GM18520 (cell line): ENCODE measurements around the gene KCNJ1.

ENCODE experiments used
- ATAC-seq: cut with Tn5 transposase; IDR thresholded peaks from one replicate; pipeline ENCODE4 v1.9.1; 2021; ENCODE audit not compliant: unreplicated experiment

KCNJ1 gene

DNA sequence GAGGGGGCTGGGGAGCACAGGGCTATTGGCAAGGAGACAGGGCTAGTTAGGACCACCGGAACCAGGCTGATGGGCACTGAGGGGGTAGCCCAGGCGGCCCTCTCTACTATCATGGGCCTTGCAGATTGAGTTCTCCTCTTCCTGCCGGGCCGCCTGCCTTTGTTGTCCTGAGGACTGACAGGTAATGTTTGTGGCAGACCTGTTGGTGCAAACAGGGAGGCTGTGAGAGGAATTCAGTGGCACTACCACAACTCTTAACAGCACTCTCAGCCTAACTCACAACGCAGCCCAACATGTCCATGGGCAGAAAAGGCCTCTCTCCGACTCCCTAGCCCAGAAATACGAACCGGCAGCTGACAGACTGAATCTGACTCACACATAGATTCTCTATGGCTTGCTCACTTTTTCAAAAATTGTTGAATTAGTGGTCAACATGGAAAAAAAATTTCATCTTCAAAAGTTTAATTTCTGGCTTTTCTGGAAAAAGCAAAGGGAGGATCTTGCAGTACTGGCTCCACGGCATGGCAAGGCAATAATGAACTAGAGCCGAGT, 35.5 kb upstream of the KCNJ1 start:
- no peak for ATAC-seq

DNA sequence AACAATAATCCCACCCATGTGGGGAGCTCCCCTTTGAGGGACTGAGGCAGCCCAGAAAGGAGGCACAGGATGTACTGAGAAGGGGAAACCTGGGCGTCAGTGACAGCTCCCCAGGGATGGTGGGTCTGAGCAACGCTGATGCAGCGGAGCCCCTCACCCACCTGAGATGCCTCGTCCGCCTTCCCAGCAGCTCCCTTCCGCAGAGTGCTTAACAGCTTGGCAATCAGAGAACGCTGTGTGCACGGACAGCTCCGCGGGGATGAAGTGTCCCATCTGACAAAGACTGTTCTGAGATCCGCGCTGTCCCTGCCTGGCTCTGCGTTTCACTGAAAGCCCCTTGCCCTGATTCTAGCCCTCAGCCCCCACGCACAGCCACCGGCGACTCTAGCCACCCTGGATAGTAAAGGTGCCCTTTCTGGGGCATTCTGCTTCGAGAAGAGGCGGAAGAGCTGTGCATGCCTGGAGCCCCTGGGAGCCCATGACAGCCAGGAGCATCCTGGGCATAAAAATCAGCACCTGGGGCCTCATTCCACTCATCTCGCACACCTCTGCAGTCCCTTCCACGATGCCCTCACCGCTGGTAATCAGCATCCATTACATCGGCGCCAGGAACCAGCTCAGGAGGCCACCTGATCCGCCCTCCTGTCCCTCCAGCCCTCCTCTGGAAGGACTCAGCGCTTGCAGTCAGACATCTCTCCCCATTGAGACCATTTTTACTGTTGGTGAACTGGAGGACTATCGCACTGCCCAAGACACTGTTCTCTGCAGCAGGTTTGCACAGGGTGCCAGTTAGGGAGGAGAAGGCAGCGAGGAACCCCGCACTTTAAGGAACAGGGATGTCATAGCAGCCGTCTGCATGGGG, 34.8 kb upstream of the KCNJ1 start:
- ATAC-seq = no peak

DNA sequence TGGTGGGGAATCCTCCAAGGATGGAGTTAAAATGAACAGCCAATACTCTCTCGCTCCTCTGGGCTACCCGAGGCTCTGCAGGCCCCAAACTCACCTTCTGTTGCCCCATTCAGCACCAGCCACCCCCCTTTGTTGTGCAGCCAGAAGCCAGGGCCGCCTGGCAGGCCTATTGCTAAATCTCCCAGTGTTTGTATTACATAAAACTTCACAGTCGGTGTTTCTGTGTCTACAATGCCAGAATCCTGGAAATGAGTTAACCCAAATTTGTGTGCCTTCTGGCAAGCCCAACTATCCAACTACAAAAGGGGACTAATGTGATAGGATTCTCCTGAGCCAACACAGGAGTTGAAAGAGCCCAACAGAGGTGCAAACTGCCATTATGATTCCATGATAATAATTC, 33.4 kb upstream of the KCNJ1 start:
- ATAC-seq = no peak

DNA sequence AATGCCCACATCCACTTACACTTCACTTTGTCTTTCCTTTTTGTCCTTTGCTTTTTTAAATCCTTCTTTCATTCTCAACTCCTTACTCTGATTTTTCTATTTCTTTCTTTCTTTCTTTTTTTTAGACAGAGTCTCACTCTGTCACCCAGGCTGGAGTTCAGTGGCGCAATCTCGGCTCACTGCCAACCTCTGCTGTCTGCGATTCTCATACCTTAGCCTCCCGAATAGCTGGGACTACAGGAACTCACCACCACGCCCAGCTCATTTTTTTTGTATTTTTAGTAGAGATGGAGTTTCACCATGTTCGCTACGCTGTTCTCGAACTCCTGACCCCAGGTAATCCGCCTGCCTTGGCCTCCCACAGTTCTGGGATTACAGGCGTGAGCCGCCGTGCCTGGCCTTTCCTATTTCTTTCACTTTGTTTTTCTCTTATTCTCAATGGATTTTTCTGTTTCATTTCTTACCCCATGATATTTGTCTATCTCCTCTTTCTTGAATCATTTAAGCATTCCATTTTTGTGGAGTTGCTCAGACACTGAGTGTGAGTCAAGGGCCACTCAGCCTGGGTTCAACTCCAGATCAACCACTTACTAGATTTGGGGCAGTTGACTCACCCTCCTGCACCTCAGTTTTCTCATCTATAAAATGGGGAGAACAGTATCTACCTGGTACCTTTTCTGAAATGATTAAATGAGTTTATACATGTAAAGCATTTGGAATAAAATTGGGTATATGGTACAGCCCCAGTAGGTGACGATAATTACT, 31.7 kb upstream of the KCNJ1 start:
- ATAC-seq = no peak

DNA sequence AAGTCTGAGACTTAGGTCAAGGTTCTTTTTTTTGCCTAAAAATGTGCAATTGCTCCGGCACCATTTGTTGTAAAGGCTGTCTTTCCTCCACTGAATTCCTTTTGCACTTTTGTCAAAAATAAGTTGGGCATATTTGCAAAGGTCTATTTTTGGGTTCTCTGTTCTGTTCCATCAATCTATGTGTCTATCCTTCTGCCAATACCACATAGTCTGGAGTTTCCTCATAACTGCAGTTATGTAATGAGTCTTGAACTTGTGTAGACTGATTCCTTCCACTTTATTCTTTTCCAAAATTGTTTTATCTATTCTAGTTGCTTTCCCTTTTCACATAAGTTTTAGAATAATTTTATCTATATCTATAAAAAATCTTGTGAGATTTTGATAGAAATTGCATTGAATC, 30.7 kb upstream of the KCNJ1 start:
- ATAC-seq = no peak

DNA sequence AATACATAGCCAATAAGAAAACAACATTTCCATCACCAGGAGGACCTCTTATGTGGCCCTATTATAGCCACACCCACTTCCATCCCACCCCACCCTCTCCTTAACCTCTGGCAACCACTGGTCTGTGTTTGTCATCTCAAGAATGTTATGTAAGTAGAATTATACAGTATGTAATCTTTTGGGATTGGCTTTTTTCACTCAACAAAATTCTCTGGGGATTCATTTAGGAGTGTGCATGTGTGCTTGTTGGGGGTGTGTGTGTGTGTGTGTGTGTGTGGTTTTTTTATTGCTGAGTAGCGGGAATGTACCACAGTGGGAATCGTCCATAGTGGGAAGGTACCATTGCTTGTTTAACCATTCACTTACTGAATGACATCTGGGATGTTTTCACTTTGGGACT, 29.3 kb upstream of the KCNJ1 start:
- ATAC-seq = no peak

DNA sequence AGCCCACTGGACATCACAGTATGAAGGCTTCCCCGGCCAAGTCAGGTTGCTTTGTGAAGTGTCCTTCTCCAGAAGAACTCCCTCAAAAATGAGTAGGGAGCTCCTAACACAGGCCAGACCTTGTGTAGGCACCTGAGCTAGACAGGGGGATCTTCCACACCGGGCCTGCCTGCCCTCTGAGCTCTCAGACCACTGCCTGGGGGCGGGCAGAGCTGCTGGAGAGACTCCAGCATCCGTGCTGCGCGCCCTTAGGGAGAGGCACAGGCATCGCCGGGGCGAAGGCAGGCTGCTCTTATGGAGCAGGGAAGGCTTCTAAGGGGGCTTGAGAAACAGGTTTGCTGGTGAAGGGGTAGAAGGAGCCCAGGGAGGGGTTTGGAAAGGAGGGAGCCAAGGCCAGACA, 28.4 kb upstream of the KCNJ1 start:
- no peak for ATAC-seq

DNA sequence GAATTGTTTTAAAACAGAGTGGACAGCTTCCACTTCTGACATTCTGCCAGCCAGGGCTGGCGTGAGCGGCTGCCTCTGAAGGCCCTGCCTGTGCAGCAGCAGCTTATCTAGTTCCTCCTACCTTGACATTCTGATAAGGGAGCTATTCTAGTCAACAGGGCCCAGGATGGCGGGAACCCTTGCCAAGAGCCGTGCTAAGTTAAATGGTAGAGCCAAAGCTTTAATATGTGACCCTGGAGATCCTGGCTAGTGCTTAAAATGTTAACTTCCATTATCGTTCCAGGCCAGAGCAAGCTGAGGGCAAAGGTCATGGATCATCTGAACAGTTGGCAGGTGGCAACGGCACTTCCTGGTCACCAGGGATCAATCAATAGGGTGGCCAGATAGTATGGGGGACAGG, 27.6 kb upstream of the KCNJ1 start:
- ATAC-seq = no peak

DNA sequence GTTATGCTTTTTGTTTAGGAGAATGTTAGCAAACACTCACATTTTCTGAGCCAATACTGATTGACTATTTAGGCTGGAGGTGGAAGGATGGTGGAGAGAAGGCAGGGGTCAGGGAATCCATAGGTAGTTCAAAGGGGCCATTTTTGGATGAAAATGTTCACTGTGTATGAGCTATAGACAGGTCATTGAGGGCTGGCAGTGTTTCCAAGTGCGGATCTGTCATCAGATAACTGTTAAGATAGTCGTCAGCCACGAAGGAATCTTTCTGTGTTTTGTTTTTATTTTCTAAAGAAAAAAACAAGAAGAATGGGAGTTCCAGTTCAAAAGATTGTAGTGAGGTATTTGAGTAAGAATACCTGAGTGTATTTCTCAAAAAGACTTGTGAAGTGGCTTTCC, 27.2 kb upstream of the KCNJ1 start:
- no peak for ATAC-seq

DNA sequence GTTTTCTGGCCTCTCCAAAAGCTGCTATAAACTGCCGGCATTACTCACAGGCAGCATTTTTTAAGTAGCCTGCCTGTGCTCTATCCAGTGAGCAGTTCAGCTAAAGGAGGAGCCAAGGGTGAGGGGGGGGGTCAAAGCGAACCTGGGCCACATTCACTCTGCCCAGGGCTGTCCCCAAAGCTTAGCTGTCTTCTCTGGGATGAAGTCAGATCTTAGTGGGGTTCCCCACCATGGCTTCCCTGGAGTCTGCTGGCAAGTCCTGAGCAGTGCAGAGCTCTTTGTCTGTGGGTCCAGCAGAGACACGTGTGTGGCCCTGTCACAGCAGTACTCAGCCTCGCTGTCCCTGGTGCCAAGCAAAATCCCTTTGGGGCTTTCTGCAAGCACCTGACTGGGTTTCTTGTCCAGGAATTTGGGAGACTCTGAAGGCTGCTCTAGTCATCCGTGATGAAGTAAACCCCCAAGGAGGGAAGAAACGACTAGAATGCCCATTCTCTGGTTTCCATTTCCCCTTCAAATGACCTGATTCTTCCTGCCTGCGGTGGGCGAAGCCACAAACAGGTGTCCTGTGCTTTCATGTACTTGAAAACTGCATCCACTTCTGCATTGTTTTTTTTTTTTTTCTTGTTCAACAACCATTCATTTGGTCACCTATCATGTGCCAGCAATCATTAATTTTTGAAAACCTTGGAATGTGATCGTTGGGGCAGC, 26.6 kb upstream of the KCNJ1 start:
- no peak for ATAC-seq

DNA sequence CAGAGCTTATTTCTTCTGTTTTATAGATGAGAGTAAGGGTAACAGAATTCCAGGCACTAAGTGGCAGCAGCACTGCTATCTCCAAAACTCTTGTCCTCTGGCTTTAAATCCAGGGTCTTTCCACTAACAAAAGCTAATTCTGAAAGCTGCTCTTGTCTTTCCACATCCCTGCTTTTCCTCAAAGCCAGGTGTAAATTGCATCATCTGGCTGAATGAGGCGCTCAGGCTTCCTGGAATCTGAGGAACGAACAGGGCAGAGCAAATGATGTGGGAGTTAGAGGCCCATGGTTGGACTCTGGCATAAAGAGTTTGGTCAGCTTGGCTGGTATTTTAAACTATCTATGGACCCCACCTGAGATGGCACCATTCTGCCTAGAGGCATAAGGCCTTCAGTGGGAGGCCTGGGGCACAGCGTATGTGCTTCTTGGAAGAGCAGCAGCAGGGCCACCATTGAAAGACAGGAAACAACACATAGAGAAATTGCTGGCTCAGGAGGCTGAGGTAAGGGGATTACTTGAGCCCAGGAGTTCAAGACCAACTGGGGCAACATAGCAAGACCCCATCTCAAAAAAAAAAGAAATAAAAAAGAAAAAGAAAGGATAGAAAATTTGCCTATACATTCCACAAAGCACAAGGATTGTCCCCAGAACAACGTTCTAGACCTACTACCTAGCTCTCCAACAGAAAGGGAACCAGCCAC, 25.9 kb upstream of the KCNJ1 start:
- ATAC-seq = no peak

DNA sequence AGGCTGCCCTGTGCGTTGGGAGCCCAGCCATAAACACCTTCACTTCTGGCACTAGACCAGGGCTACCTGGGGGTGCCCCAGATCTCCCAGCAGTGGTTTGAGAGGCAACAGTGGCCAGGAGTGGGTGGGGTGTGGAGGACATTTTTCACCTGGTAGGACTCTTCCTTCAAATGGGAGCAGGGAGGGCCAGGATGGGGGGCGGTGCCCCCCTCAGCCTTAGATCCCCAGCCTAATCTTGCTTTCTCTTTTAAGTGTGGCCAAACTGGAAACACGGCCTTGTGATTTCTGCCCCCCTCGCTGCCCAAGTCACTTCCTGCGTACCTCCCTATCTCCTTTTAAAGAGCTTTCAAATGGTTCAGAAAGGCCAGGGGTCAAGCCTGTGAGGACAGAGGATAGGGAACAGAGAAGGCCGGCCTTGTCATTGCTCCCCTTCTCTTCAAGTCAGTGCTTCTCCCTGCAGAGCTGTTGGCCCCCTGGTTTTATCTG, 24.9 kb upstream of the KCNJ1 start:
- ATAC-seq = no peak

DNA sequence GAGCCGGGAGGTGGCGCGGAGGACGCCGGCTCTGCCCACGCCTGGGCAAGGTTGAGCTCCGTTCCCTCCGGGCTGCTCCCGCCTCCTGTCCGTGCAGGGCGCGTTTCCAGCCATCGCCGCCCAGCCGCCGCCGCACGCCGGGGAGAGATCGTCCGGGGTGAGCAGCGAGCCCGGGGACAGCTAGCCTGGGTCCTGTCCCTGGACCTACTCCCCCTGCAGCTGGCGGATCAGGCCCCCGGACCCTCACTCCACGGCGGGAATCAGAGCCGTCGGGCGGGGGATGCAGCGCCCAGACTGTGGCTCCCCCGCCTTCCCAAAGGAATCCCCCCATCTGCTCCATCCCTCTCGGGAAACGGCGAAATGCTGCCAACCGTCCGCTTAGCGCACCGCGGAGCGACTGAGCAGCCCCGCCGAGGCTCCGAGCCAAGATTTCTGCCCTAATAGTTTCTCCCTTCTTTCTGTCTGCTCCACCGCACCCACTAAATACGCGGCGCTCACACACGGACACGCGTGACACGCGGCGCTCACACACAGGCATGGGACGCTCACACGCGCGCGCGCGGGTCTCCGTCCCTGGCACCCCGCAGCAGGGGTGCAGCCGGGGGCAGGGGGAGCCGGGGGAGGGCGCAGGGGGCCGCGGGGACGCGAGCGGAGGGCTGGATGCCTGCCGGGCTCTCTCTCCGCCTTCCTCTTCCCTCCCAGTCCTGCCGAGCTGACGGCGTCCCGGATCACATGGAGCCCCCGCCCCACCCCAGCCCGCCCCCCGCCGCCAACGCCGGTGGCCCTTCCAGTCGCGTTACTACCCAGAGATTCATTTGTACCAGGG, 23.7 kb upstream of the KCNJ1 start, which contains the start of gene KCNJ5:
KCNJ5 (plus strand) TSS at position 814 of the 826 bp plus-strand sequence. CDS start 19,918 bp downstream, outside the sequence.
- ATAC-seq = no peak

DNA sequence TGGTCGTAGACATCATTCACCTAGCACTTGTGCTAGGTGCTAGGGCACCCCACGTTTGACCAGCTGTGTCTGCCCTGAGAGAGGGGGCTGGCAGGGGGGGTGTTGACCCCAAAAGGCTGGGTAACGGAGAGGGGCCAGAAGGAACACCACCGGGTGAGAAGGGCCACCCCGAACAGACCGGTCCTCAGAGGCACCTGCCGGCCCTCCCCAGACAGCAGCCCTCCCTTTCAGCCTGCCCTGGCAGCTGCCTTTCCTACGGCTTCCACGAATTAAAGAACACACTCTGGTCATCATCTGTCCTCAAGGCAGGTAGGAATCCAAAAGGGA, 23.1 kb upstream of the KCNJ1 start:
- ATAC-seq = no peak

DNA sequence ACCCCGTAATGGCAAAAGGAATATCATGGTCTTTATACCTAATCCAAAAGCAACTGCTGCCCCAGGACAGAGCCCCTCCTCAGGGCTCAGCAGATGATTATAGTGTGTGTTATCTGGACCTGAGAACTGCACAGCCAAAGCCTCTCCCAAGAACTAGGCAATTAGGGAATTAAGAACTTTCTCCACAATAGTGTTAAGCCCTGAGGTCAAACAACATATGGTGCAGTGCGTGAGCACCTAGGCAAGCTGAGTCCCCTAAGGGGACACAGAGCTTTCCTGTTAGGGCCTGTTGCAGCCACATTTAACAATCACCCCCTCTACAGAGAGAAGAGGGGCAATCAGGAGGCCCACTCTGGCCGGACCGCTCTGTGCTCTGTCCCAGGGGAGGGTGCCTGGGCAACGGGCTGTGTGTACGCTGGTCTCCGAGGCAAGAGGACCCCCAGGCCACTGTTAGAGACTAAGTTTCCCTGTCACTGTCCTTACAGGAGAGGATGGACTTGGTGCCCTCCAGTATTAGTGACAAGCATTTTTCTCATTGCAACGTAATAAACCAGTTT, 22.6 kb upstream of the KCNJ1 start:
- ATAC-seq = no peak

DNA sequence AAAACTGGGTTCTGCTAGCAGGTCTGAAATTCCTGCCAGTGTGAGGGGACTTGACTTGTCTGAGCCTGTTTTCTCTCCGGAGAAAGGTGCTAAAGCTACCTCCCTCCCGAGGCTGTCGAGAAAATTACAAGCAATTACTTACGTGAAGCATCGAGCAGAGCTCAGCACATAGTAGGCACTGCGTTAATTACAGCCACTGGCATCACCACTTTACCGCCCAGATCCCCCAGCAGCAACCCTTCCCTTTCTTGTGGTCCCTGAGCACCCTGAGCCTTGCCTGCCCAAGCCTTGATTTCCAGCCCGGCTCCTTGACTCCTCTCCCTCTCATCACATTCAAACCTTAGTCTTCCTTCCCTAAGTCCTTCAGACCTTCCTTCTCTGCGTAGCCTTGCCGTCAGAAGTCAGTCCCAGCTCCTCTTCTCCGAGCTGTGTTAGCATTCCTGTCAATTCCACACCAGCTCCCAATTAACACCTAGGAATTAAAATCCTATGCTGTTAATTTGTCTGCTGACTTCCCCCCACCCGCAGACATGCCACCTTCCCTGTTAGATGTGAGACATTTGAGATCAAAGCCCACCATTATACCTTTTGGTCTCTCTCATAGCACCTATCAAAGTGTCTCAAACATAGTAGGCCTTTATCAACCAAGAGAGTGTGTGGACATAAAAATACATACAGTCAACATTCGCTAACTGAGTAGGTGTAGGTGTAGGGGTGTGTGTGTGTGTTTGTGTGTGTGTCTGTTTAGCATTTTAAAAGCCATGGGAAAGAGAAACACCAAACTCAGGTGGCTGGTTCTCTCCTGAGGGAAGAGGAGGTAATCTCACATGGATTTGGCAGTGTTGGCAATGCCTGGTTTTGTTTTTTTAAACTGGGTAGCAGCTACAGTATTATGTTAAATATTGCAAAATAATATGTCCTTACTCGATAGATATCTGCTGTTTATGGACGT, 21.2 kb upstream of the KCNJ1 start:
- ATAC-seq = no peak

DNA sequence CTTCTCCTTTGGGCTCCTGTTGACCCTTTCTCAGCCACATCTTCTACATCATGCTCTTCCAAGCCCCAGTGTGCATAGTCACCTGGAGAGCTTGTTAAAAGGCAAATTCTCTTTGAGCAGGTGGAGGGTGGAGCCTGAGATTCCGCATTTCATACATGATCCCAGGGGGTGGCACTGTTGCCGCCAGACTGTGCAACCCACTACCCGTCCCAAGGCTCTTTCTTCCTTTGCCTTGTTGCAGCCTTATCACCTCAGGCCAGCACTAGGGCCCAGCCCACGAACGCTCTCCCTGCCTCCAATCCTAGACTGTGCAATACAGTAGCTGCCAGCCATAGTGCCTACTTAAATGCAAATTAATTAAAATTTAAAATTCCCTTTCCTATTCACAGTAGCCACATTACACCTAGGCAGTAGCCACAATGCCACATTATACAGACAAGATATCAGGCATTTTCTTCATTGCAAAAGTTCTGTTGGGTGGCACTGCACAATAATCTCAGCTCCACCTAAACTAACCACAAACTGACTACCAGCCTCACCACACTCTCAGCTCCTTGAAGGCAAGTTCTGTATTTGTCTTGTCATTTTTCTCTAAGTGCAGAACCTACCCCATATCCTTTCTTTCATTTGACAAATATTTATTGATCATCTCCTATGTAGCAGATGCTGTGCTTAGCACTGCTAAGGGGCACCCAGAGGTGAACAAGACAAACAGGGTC, 19.5 kb upstream of the KCNJ1 start:
- ATAC-seq = no peak
